GM18526 (cell line): ENCODE measurements around the gene ACTL7B.

ENCODE experiments used
- POLR2A ChIP-seq: IDR thresholded peaks from 3 replicates; pipeline ENCODE4 v1.6.1; 2011; ENCODE audit not compliant: insufficient read length; ENCODE audit errors: extremely low read depth

ACTL7B gene

GRCh38 chr9:108874058-108874788, 18.4 kb upstream of the ACTL7B start:
- no peak for TF ChIP-seq POLR2A

- no peak for TF ChIP-seq POLR2A
These were observed 13.4 kb upstream of the ACTL7B start for GRCh38 chr9:108869092-108869725.

GRCh38 chr9:108867829-108868228, 12.0 kb upstream of the ACTL7B start:
- no peak for TF ChIP-seq POLR2A

GRCh38 chr9:108867116-108867515, 11.3 kb upstream of the ACTL7B start:
- TF ChIP-seq POLR2A: no peak

GRCh38 chr9:108866001-108866420, 10.2 kb upstream of the ACTL7B start:
- no peak for TF ChIP-seq POLR2A

GRCh38 chr9:108865037-108865436, 9.3 kb upstream of the ACTL7B start:
- TF ChIP-seq POLR2A: no peak

GRCh38 chr9:108864446-108864845, 8.7 kb upstream of the ACTL7B start:
- TF ChIP-seq POLR2A: no peak

GRCh38 chr9:108863891-108864290, 8.1 kb upstream of the ACTL7B start:
- TF ChIP-seq POLR2A: no peak

GRCh38 chr9:108861997-108862396, 6.2 kb upstream of the ACTL7B start, which contains the start of gene ACTL7A:
Gene ACTL7A, plus strand, starts transcription at chr9:108862266. Its CDS starts 57 bp downstream, at chr9:108862323.
- no peak for TF ChIP-seq POLR2A

- TF ChIP-seq POLR2A: no peak
These were observed 5.7 kb upstream of the ACTL7B start for GRCh38 chr9:108861464-108861863.

- TF ChIP-seq POLR2A: no peak
These were observed 5.0 kb upstream of the ACTL7B start for GRCh38 chr9:108860764-108861163.

GRCh38 chr9:108860354-108860753, 4.6 kb upstream of the ACTL7B start:
- TF ChIP-seq POLR2A: no peak

- no peak for TF ChIP-seq POLR2A
These were observed 3.8 kb upstream of the ACTL7B start for GRCh38 chr9:108859459-108860114.

- no peak for TF ChIP-seq POLR2A
These were observed 1.8 kb upstream of the ACTL7B start for GRCh38 chr9:108857572-108857971.

- no peak for TF ChIP-seq POLR2A
These were observed 278 bp downstream of the ACTL7B start for GRCh38 chr9:108855529-108855886.
